Subcutaneous adipose tissue (tissue), 4 donors: ENCODE results near the gene SLC30A2. TPM values are rescaled to one million over a fixed set of nuclear protein-coding genes. Genes with fewer than 3 reads are reported as not detected.

Experiments used
- CTCF ChIP-seq: fragments of 450-650 bp; IDR thresholded peaks from one replicate; pipeline ENCODE4 v1.5.1; 2016; ENCODE audit warnings: low read depth, mild to moderate bottlenecking, control low read depth, antibody characterized with exemption, moderate library complexity
- total RNA-seq, 4 donors: library from RNA; depleted of rRNA; stranded (reverse); fragments of >200 nt; gene quantifications; one replicate each; pipeline ENCODE4 v1.1.0, GENCODE V29; 2016

Gene SLC30A2
- total RNA-seq, 4 donors from 2014 or later = 0.22 TPM; not detected in 3

- no peak for TF ChIP-seq CTCF
These were observed 18.0 kb downstream of the SLC30A2 start for GRCh38 chr1:26027716-26028489.

GRCh38 chr1:26025517-26025916, 20.4 kb downstream of the SLC30A2 start:
- TF ChIP-seq CTCF = no peak

DNA sequence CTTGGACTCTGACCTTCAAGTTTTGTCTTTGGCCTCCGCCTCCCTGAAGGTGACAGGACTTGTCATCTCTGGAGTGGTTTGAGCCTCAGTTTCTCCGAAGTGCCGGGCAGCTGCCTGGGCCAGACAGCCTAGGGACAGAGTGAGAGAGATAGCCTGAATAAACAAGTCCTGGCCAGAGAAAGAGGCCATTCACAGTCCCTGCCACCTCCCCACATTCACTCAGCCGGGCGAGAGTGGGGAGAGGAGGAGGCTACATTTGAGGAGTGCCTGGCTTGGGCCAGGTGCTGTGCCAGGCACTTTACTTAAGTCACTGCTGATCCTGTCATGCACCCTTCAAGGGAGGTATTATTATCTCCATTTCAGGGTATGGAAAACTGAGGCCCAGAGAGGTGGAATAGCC, 20.9 kb downstream of the SLC30A2 start:
- TF ChIP-seq CTCF = no peak

DNA sequence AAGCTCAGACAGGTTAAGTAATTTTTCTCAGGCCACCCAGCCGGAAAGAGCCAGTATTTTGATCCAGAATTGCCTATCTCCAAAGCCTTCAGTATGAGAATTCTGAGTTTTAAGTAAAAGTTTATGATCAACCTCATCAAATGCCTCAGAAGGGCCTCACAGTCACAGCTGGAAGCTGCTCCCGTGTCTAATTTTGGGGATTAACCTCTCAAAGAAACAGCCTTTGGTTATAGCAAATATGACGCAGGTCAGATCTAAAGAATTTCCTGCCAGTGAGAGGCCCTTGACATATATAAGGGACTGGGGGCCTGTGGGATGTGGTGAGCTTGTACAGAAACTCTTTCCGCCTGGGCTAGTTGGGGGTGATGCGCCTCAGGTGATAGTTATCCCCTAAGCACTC, 22.1 kb downstream of the SLC30A2 start:
- TF ChIP-seq CTCF = no peak

GRCh38 chr1:26023009-26023408, 22.9 kb downstream of the SLC30A2 start:
- no peak for TF ChIP-seq CTCF

- no peak for TF ChIP-seq CTCF
These were observed 23.5 kb downstream of the SLC30A2 start for GRCh38 chr1:26022404-26022779.

- TF ChIP-seq CTCF = no peak
These were observed 24.1 kb downstream of the SLC30A2 start, which contains the start of gene EXTL1 for GRCh38 chr1:26021647-26022403. Gene EXTL1, plus strand, starts transcription at chr1:26021775. Its CDS starts 872 bp downstream, at chr1:26022647.
